ENCODE data around the gene CALB2.
"Not testable (repeated sequence)": the region's sequence is repeated elsewhere in the genome, so short reads cannot be mapped to it uniquely, and the experiment has no call there.

The CALB2 gene

GRCh38 chr16:71353736-71354135, 4.8 kb upstream of the CALB2 start:
- no peak for DNase-seq

- no peak for DNase-seq
Observed at GRCh38 chr16:71354156-71354555, 4.4 kb upstream of the CALB2 start.

DNA sequence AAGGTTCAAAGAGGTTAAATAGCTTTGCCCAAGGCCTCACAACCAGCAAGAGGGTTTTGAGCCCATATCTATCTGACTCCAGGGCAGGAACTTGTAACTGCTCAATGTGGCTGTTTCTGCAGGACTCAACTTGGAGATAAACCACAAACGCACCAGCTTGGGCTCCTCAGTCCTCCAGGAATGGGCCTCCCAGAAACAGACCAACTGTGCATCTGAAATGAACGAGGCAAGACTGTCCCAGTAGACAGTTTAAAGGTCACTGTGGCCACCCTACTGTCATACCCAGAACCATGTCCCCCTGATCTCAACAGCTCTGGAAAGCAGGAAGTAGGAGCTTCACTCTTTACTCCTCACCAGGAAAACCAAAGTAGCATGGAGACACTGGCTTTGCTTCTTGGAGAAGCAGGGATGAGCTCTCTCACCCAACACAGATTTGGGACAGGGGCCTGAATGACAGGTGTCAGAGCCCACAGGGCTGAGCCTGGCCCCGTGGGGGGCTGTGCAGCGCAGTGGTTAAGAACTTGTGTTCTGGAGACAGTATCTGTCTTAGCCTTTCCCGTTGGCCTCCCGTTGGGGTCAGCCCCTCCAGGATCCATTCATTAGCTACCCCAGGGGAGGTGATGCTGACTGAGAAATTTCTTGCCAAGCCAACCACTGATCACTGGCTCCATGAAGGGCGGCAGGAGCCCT, 2.3 kb upstream of the CALB2 start:
- DNase-seq = no peak

DNA sequence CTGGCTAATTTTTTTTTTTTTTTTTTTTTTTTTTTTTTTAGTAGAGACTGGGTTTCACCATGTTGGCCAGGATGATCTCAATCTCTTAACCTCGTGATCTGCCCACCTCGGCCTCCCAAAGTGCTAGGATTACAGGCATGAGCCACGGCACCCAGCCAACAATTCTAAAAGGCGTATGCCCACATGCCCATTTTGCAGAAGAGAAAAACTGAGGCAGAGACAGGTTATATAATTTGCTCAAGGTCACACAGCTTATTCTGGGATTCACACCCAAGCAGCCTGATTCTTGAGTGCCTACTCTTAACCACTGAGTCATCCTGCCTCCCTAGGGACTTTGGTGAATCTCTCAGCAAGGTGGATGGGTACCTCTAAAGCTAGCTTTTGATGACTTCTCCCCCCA, 1.6 kb upstream of the CALB2 start:
- not testable (repeated sequence) for DNase-seq

GRCh38 chr16:71357681-71358080, 842 bp upstream of the CALB2 start:
- DNase-seq = no peak

DNA sequence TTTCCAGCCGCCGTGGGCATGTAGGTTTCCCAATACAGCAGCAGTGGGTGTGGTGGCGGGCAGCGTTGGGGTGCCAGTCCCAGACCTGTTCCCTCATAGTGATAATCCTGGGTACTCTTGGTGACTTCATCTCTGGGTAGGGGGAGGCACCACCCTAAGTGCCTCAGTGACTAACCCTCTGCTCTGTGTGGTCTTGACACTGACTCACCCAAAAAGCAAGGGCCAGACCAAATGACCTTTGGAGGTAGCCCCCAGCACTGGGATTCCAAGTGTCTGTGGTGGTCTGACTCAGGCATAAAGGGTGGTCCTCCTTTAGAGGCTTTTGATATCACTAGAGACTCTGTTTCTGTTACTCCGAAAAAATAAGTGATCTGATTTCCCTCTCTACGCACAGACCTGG, 908 bp downstream of the CALB2 start:
- no peak for DNase-seq

DNA sequence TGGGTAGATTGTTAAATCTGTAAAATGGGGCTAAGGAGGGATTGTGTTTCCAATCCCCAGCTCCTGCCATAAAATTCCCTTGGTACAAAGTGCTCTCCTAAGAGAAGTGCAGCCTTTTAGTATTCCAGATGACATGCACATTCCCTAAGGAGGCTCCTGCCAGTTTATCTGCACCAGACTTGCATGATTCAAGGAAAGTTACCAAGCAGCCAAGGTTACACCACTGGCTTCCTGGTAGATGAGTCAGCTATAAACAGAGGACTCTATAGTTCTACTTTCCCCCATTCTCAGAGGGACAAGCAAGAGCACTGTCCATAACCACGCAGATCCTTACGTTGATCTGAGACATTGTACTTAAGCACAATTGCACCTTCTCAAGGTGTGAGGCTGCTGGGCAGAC, 1.9 kb downstream of the CALB2 start:
- DNase-seq = no peak

- DNase-seq = no peak
Observed at GRCh38 chr16:71364133-71364681, 5.7 kb downstream of the CALB2 start.

- no peak for DNase-seq
Observed at GRCh38 chr16:71365021-71365420, 6.5 kb downstream of the CALB2 start.

GRCh38 chr16:71367241-71367976, 8.9 kb downstream of the CALB2 start:
- DNase-seq = no peak

DNA sequence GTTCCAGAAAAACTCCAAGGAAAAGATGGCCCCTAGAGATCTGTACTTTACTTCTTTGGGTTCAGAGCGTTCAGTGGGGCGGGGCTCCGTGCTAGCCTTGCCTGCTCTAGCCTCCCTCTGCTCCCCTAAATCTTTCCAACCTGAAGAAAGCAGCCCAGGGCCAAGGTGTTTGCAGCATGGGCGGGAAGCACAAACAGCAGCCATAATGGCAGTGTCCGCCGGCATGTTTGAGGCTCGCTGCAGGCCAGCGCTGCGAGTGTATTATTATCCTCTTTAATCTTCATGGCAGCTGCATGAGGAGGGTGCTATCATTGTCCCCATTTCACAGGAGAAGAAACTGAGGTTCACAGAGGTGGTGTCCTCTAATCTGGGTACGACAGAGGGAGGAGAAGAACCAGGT, 10.4 kb downstream of the CALB2 start:
- DNase-seq = no peak

GRCh38 chr16:71369494-71369893, 11.0 kb downstream of the CALB2 start:
- no peak for DNase-seq

- no peak for DNase-seq
Observed at GRCh38 chr16:71371237-71371636, 12.7 kb downstream of the CALB2 start.

- DNase-seq = no peak
Observed at GRCh38 chr16:71373073-71373472, 14.6 kb downstream of the CALB2 start.

- no peak for DNase-seq
Observed at GRCh38 chr16:71376465-71377157, 18.1 kb downstream of the CALB2 start.

- DNase-seq = no peak
Observed at GRCh38 chr16:71379711-71380110, 21.2 kb downstream of the CALB2 start.

DNA sequence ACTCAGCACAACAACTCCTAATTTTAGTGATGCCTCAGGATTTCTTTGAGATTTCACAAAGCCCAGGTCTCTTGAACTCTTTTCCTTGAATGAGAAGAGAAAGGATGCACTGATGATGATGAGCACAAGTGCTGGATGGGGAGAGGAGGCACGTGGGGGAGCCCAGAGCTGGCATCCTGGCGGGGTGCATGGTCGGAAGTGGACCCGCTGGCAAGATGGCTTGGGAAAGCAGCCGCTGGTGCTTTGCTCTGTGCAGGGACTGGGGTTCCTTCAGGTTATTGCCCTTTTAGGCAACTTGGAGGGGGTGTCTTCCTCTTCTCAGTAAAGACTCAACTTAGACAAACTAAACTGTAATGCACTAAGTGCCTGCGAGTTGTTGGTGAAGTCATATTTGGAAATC, 22.3 kb downstream of the CALB2 start:
- DNase-seq = no peak

GRCh38 chr16:71383054-71383773, 24.7 kb downstream of the CALB2 start:
- DNase-seq = no peak

DNA sequence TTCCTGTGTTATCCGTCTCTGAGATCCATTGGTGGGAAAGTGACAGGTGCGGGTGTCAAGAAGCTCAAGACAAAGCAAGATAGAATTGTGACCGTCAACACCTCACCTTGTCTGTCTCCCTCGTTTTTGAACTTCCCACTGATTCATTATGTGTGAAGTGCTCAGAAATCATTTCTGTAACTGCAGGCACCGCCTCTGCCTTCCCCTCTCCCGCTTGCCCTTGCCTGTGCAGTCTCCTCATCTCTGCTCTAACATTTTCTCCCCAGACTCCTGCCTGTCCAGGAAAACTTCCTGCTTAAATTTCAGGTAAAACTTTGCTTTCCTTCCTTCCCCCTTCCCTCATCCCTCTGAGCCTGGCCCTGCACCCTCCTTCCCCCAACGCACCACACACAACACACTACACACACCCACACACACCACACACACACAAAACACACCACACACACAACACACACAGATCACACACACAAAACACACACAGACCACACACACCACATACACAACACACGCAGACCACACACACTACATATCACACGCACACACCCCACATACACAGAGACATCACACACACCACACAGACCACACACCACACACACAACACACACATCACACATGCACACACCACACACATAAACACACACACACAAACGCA, 25.7 kb downstream of the CALB2 start:
- DNase-seq = no peak

DNA sequence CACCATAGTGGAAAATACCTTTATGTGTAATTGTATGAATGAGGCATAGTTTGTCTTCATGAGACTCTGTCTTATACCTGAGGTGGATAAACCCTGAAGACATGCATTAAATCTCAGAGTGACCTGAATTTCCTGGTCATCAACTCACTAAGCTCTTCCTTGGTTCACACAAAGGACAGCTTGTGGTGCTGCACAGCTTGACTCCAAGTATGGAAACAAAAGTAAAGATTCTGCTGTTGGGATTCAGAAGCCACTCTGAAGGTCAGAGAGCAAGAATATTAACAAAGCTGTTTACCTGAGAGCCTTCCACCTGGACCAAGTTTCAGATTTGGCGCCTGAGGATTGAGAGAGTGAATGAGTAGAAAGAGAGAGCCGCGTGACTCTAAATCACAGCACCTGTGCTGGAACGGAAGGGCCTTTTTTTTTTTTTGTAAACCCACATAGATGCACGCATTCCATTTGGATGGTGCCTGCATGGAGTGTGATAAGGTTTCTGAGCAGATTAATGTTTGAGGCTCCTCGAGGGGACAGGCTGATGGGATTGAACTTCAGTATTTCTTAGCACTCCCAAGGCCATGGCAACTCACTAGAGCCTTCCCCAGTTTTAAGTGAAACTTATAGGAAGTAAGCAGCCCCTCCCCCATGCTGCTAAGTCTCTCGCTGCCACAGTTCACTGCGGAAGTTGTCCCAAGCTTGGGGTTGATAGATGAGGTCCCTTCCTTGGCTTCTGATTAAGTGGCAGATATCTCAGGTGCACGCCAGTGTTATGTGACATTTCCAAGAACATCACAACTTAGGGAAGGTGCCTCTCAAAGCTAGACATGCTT, 28.7 kb downstream of the CALB2 start:
- no peak for DNase-seq

DNA sequence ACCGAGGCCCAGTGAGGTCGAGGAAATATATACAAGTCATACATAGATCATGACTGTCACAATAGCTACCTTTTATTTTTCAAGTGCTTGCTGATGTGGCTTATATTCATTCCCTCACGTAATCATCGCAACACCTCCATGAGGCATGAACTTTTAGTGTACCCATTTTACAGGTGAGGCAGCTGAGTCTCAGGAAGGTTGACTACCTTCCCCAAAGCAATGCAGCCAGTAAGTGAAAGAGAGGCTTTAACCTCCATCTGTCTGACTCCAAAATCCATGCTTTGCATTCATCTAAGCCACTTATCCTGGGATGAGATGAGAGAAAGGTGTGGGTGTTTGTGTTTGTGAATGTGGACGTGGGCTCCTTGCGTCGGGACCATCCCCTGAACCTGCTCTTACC, 30.8 kb downstream of the CALB2 start:
- no peak for DNase-seq

DNA sequence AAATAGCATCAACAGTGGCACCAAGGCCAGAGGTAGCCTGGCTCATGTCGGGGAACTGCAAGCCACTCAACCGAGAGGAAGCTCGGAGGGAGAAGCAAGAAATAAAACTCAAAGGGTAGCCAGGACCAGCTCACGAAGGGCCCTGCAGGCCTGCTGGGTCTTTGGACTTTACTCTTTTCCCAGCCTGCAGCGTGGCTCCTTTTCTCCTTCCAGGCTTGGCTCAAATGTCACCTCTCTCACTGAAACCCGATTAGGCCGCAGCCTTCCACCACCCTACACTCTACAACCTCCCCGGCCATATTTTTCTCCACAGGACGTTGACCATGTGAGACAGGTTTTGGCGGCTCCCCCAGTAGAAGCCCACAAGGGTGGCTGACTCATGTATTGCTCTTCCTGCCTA, 38.1 kb downstream of the CALB2 start:
- DNase-seq = no peak

Measured in activated effector memory CD4-positive, alpha-beta T cell treated with Interleukin-2 at 50 U/mL for 16 hours (primary cell).